GM23338 (cell line): ENCODE data around the gene SH3GLB1. TPM values are rescaled to one million over a fixed set of nuclear protein-coding genes. Genes with fewer than 3 reads are reported as not detected.

Source experiments
- ATAC-seq: fragments of 200-7000 bp; cut with Tn5 transposase; 3 replicates; pipeline ENCODE4 v1.9.1; 2020
- DNase-seq: peaks from one replicate; pipeline ENCODE4 v3.0.0-alpha.2; 2015; ENCODE audit warnings: low spot score
- H2AFZ ChIP-seq: fragments of 200-600 bp; sonication (generic); 2 replicates; pipeline ENCODE4 v1.8.0; 2016; ENCODE audit warnings: antibody characterized with exemption, mild to moderate bottlenecking, moderate library complexity
- H3F3A ChIP-seq: fragments of 200-600 bp; sonication (generic); replicated peaks from 2 replicates; pipeline ENCODE4 v1.8.0; 2017; ENCODE audit warnings: antibody characterized with exemption, mixed run types, low read depth
- H3K27ac ChIP-seq: fragments of 200-600 bp; sonication (generic); 2 replicates; pipeline ENCODE4 v1.6.1; 2016; ENCODE audit warnings: low read depth
- H3K27me3 ChIP-seq: fragments of 200-600 bp; sonication (generic); 2 replicates; pipeline ENCODE4 v1.8.0; 2016; ENCODE audit warnings: mild to moderate bottlenecking, mixed run types, moderate library complexity; ENCODE audit not compliant: insufficient read depth
- H3K36me3 ChIP-seq: fragments of 200-600 bp; sonication (generic); 2 replicates; pipeline ENCODE4 v1.8.0; 2016; ENCODE audit warnings: mild to moderate bottlenecking; ENCODE audit not compliant: insufficient read depth
- H3K4me1 ChIP-seq: fragments of 200-600 bp; sonication (generic); 2 replicates; pipeline ENCODE4 v1.8.0; 2016; ENCODE audit warnings: mild to moderate bottlenecking, moderate library complexity; ENCODE audit not compliant: insufficient read depth
- H3K4me2 ChIP-seq: fragments of 200-600 bp; sonication (generic); 2 replicates; pipeline ENCODE4 v1.7.1; 2017; ENCODE audit warnings: mixed run types
- H3K4me3 ChIP-seq: fragments of 200-600 bp; sonication (generic); 2 replicates; pipeline ENCODE4 v1.6.1; 2016; ENCODE audit warnings: mixed run types
- H3K79me2 ChIP-seq: fragments of 200-600 bp; sonication (generic); replicated peaks from 2 replicates; pipeline ENCODE4 v1.8.0; 2017; ENCODE audit warnings: mild to moderate bottlenecking; ENCODE audit not compliant: insufficient read depth
- H3K9me2 ChIP-seq: fragments of 200-600 bp; sonication (generic); 2 replicates; pipeline ENCODE4 v1.8.0; 2017; ENCODE audit not compliant: insufficient read depth
- H4K20me1 ChIP-seq: fragments of 200-600 bp; sonication (generic); replicated peaks from 2 replicates; pipeline ENCODE4 v1.8.0; 2017; ENCODE audit warnings: mild to moderate bottlenecking; ENCODE audit not compliant: insufficient read depth
- H3K27ac Mint-ChIP-seq: 2 replicates; pipeline ENCODE4 v1.8.0; 2020; ENCODE audit warnings: inconsistent platforms, mild to moderate bottlenecking, moderate library complexity, mixed read lengths
- H3K27me3 Mint-ChIP-seq: 3 replicates; pipeline ENCODE4 v1.8.0; 2022; ENCODE audit warnings: low read depth, mild to moderate bottlenecking, moderate library complexity, mixed read lengths, inconsistent platforms; ENCODE audit not compliant: insufficient read depth, poor library complexity
- H3K36me3 Mint-ChIP-seq: 3 replicates; pipeline ENCODE4 v1.8.0; 2021; ENCODE audit warnings: low read depth, mild to moderate bottlenecking, inconsistent platforms, moderate library complexity, mixed read lengths
- H3K4me1 Mint-ChIP-seq: 3 replicates; pipeline ENCODE4 v1.8.0; 2020; ENCODE audit warnings: mild to moderate bottlenecking, inconsistent platforms, mixed read lengths
- H3K4me3 Mint-ChIP-seq: 3 replicates; pipeline ENCODE4 v1.8.0; 2021; ENCODE audit warnings: moderate library complexity, mild to moderate bottlenecking, inconsistent platforms, mixed read lengths
- H3K9me3 Mint-ChIP-seq: 3 replicates; pipeline ENCODE4 v1.8.0; 2020; ENCODE audit warnings: moderate library complexity, mild to moderate bottlenecking, inconsistent platforms, mixed read lengths
- CREB1 ChIP-seq: fragments of 250-450 bp; sonication (Bioruptor Pico); IDR thresholded peaks from 2 replicates; pipeline ENCODE4 v1.5.0; 2020; ENCODE audit warnings: low read depth, mild to moderate bottlenecking, moderate library complexity
- CTCF ChIP-seq, 2 experiments: fragments of 200-600 bp in 1 of 2; sonication (generic) in 1 of 2; conservative IDR thresholded peaks; 2 replicates each; pipeline versions ENCODE4 v1.5.1 to v1.6.1; 2016 to 2017; ENCODE audit warnings: antibody characterized with exemption in 2 of 2, low read depth in 2 of 2, mild to moderate bottlenecking in 2 of 2, moderate library complexity in 1 of 2
- EZH2 ChIP-seq: fragments of 200-600 bp; sonication (generic); IDR thresholded peaks from one replicate; pipeline ENCODE4 v1.8.0; 2017; ENCODE audit warnings: antibody characterized with exemption, mild to moderate bottlenecking, low read depth; ENCODE audit not compliant: unreplicated experiment
- EZH2phosphoT487 ChIP-seq: fragments of 200-600 bp; sonication (generic); IDR thresholded peaks from one replicate; pipeline ENCODE4 v1.8.1; 2018; ENCODE audit warnings: antibody characterized with exemption; ENCODE audit not compliant: unreplicated experiment
- JUNB ChIP-seq: IDR thresholded peaks from one replicate; pipeline ENCODE4 v1.6.1; 2016; ENCODE audit warnings: antibody characterized with exemption; ENCODE audit not compliant: unreplicated experiment
- NANOG ChIP-seq: IDR thresholded peaks from 2 replicates; pipeline ENCODE4 v1.6.1; 2016; ENCODE audit warnings: antibody characterized with exemption, borderline replicate concordance
- POLR2AphosphoS5 ChIP-seq: IDR thresholded peaks from 2 replicates; pipeline ENCODE4 v1.6.1; 2016; ENCODE audit warnings: antibody characterized with exemption, low read depth
- REST ChIP-seq: IDR thresholded peaks from one replicate; pipeline ENCODE4 v1.6.1; 2018; ENCODE audit warnings: antibody characterized with exemption; ENCODE audit not compliant: unreplicated experiment
- STAT1 ChIP-seq: IDR thresholded peaks from one replicate; pipeline ENCODE4 v1.6.1; 2016; ENCODE audit warnings: antibody characterized with exemption; ENCODE audit not compliant: unreplicated experiment
- ZNF114 ChIP-seq: fragments of 250-450 bp; sonication (Bioruptor Pico); IDR thresholded peaks from 2 replicates; pipeline ENCODE4 v1.5.0; 2020; ENCODE audit warnings: mild to moderate bottlenecking, moderate library complexity
- ZNF331 ChIP-seq: fragments of 250-450 bp; sonication (Bioruptor Pico); IDR thresholded peaks from 2 replicates; pipeline ENCODE4 v1.5.0; 2020; ENCODE audit warnings: low read depth, mild to moderate bottlenecking, moderate library complexity
- polyA plus RNA-seq: library from polyadenylated mRNA; unstranded; fragments of >200 nt; fragmentation: Nextera tagmentation; extraction: Ambion mirVana; gene quantifications from 2 replicates; pipeline ENCODE4 v1.2.1, GENCODE V29; 2016
- total RNA-seq: library from RNA; depleted of rRNA; stranded (reverse); fragments of >200 nt; shearing (Covaris generic); gene quantifications from 2 replicates; pipeline ENCODE4 v1.2.3, GENCODE V29; 2014
- TF ChIP-seq, protein P1 (sequence below): IDR thresholded peaks from 2 replicates; pipeline ENCODE4 v1.6.1; 2016; ENCODE audit warnings: antibody characterized with exemption
- TF ChIP-seq, protein P2 (sequence below): fragments of 250-450 bp; sonication (Bioruptor Pico); IDR thresholded peaks from 2 replicates; pipeline ENCODE4 v1.5.0; 2020; ENCODE audit warnings: mild to moderate bottlenecking, moderate library complexity

The SH3GLB1 gene
- total and polyA plus RNA-seq, 2 experiments from 2014 or later = 21.4 to 29.4 TPM

- no peak overlapping the region for H3K4me3 ChIP-seq
- H3K27me3 ChIP-seq = no peaks in the 10 kb centered on the region
- H3K79me2 ChIP-seq = no peaks in the 10 kb centered on the region
- Mint-ChIP-seq H3K27ac (no peak overlapping the region), H3K4me1 (peaks cover 9% of the 10 kb centered on the region), H3K27me3 (peaks cover 1% of the 10 kb centered on the region), H3K9me3 (peaks cover 4% of the 10 kb centered on the region; the same call in 2 of the 3 replicates), H3K4me3 (no peak overlapping the region), H3K36me3 (no peaks in the 10 kb centered on the region; the same call in 2 of the 3 replicates)
- TF ChIP-seq ZNF331 (CRISPR knock-in tag) (no peak), CREB1 (no peak), JUNB (no peak), NANOG (no peak), CTCF (conservative IDR thresholded peaks at IDR 0.05; ENCODE audit: low read depth in 2 of 2) (no peak), STAT1 (no peak), POLR2AphosphoS5 (no peak), EZH2 (no peak), ZNF114 (CRISPR knock-in tag) (no peak), REST (no peak), EZH2phosphoT487 (no peak)
- TF ChIP-seq, protein P1, sequence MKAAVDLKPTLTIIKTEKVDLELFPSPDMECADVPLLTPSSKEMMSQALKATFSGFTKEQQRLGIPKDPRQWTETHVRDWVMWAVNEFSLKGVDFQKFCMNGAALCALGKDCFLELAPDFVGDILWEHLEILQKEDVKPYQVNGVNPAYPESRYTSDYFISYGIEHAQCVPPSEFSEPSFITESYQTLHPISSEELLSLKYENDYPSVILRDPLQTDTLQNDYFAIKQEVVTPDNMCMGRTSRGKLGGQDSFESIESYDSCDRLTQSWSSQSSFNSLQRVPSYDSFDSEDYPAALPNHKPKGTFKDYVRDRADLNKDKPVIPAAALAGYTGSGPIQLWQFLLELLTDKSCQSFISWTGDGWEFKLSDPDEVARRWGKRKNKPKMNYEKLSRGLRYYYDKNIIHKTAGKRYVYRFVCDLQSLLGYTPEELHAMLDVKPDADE = no peak
- TF ChIP-seq, protein P2, sequence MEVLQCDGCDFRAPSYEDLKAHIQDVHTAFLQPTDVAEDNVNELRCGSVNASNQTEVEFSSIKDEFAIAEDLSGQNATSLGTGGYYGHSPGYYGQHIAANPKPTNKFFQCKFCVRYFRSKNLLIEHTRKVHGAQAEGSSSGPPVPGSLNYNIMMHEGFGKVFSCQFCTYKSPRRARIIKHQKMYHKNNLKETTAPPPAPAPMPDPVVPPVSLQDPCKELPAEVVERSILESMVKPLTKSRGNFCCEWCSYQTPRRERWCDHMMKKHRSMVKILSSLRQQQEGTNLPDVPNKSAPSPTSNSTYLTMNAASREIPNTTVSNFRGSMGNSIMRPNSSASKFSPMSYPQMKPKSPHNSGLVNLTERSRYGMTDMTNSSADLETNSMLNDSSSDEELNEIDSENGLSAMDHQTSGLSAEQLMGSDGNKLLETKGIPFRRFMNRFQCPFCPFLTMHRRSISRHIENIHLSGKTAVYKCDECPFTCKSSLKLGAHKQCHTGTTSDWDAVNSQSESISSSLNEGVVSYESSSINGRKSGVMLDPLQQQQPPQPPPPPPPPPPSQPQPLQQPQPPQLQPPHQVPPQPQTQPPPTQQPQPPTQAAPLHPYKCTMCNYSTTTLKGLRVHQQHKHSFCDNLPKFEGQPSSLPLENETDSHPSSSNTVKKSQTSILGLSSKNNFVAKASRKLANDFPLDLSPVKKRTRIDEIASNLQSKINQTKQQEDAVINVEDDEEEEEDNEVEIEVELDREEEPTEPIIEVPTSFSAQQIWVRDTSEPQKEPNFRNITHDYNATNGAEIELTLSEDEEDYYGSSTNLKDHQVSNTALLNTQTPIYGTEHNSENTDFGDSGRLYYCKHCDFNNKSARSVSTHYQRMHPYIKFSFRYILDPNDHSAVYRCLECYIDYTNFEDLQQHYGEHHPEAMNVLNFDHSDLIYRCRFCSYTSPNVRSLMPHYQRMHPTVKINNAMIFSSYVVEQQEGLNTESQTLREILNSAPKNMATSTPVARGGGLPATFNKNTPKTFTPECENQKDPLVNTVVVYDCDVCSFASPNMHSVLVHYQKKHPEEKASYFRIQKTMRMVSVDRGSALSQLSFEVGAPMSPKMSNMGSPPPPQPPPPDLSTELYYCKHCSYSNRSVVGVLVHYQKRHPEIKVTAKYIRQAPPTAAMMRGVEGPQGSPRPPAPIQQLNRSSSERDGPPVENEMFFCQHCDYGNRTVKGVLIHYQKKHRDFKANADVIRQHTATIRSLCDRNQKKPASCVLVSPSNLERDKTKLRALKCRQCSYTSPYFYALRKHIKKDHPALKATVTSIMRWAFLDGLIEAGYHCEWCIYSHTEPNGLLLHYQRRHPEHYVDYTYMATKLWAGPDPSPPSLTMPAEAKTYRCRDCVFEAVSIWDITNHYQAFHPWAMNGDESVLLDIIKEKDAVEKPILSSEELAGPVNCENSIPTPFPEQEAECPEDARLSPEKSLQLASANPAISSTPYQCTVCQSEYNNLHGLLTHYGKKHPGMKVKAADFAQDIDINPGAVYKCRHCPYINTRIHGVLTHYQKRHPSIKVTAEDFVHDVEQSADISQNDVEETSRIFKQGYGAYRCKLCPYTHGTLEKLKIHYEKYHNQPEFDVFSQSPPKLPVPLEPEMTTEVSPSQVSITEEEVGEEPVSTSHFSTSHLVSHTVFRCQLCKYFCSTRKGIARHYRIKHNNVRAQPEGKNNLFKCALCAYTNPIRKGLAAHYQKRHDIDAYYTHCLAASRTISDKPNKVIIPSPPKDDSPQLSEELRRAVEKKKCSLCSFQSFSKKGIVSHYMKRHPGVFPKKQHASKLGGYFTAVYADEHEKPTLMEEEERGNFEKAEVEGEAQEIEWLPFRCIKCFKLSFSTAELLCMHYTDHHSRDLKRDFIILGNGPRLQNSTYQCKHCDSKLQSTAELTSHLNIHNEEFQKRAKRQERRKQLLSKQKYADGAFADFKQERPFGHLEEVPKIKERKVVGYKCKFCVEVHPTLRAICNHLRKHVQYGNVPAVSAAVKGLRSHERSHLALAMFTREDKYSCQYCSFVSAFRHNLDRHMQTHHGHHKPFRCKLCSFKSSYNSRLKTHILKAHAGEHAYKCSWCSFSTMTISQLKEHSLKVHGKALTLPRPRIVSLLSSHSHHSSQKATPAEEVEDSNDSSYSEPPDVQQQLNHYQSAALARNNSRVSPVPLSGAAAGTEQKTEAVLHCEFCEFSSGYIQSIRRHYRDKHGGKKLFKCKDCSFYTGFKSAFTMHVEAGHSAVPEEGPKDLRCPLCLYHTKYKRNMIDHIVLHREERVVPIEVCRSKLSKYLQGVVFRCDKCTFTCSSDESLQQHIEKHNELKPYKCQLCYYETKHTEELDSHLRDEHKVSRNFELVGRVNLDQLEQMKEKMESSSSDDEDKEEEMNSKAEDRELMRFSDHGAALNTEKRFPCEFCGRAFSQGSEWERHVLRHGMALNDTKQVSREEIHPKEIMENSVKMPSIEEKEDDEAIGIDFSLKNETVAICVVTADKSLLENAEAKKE (CRISPR knock-in tag) = no peak
- peaks cover 13% of the 10 kb centered on the region; the same call in 1 of the 2 replicates for H3K9me2 ChIP-seq
- no peaks in the 10 kb centered on the region for H3F3A ChIP-seq
- H3K4me2 ChIP-seq = no peak overlapping the region
- H4K20me1 ChIP-seq = no peaks in the 10 kb centered on the region
- H3K4me1 ChIP-seq = peaks cover 5% of the 10 kb centered on the region
- DNase-seq (no peak), ATAC-seq (no peak)
- H2AFZ ChIP-seq = no peak overlapping the region
- no peak overlapping the region for H3K27ac ChIP-seq
- H3K36me3 ChIP-seq = no peaks in the 10 kb centered on the region
Measured at GRCh38 chr1:86769065-86769464, 64.7 kb downstream of the SH3GLB1 start.
